ENCODE measurements around the gene KREMEN1. TPM values are rescaled to one million over a fixed set of nuclear protein-coding genes. Genes with fewer than 3 reads are reported as not detected.

The KREMEN1 gene
- total RNA-seq, 1 donor from 2014 or later = 102 TPM

DNA sequence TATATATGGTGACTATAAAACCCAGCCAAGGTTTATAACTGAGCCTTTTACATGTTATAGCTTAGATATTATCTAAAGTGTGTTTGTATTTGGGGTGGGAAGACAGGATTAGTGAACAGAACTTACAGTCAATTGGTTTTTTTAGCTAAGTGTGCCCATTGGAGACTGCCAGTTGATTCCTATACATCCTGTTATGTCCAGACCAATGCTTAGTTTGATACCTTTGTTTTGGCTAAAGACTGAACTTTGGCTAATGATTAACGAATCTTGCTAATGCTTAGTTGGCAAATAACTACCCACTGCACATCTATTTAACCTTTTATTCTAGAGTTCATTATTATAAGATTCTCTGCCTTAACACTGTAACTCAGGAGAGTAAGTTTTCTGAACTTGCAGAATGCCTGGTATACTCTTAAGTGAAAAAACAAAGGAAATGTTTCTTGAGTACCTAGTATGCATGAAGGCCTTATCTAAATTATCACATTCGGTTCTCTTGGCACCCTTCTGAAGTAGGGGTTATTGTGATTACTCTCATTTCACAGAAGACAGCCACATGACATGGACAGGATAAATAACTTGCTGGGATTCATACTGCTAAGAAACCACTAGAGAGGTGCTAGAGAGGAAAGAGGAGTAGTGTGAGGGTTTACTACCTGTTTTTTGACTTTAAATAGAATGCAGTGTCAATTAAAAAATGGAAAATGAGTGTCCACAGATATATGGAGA, 54.0 kb downstream of the KREMEN1 start:
- Histone ChIP-seq H3K27ac (replicated peaks) (no peak overlapping the region), H3K27me3 (ENCODE audit: low read depth) (no peaks in the 10 kb centered on the region), H3K4me3 (no peak overlapping the region), H3K9me3 (replicated peaks) (peaks cover 5% of the 10 kb centered on the region), H3K4me1 (peaks cover 26% of the 10 kb centered on the region), H3K36me3 (peaks cover 36% of the 10 kb centered on the region)
- TF ChIP-seq, protein P1, sequence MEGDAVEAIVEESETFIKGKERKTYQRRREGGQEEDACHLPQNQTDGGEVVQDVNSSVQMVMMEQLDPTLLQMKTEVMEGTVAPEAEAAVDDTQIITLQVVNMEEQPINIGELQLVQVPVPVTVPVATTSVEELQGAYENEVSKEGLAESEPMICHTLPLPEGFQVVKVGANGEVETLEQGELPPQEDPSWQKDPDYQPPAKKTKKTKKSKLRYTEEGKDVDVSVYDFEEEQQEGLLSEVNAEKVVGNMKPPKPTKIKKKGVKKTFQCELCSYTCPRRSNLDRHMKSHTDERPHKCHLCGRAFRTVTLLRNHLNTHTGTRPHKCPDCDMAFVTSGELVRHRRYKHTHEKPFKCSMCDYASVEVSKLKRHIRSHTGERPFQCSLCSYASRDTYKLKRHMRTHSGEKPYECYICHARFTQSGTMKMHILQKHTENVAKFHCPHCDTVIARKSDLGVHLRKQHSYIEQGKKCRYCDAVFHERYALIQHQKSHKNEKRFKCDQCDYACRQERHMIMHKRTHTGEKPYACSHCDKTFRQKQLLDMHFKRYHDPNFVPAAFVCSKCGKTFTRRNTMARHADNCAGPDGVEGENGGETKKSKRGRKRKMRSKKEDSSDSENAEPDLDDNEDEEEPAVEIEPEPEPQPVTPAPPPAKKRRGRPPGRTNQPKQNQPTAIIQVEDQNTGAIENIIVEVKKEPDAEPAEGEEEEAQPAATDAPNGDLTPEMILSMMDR (IDR thresholded peaks at IDR 0.05; ENCODE audit: borderline replicate concordance) = no peak
- intact Hi-C loops (cut with micrococcal nuclease) = no loop called here
- no peak for DNase-seq

DNA sequence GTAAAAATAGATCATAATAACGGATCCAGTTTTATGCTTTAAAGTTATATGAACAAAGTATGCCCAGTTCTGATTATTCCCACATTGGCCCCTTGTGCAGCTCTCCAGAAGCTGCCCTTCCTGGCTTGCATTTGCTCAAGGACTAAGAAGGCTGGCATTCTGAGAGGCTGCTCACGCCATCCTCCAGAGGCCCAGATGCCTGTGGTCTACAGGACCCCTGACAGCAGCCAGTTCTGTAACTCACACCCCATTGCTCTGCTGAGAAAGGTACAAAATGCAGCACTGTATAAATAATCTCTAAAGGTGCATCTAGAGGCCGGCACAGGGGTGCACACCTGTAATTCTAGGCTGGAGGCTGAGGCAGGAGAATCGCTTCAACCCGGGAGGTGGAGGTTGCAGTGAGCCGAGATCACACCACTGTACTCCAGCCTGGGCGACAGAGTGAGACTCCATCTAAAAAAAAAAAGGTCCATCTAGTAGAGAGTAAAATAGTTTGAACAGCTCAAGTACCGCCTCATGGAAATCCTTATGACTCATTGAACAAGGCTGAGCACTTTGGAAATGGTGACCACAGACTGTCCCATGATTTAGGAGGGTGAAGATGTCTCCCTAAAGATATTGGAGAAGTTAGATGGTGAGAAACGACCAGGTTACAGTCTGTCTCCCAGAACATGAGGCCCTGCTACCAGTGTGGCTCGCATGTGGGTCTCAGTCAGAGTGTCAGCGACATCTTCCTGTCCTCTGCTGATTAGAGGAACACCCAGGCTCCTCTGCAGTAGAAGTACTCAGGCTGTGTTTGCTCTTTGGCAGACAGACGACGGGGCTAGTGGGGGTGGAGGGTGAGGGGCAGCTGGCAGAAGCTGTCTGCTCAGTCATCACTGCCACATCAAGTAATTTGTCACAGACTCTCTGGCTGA, 56.3 kb downstream of the KREMEN1 start:
- DNase-seq = peak; percentile 39
- TF ChIP-seq, protein P1 (IDR thresholded peaks at IDR 0.05; ENCODE audit: borderline replicate concordance) = no peak
- Histone ChIP-seq H3K36me3 (peaks cover 37% of the 10 kb centered on the region), H3K27ac (replicated peaks) (peak overlapping the region; percentile 65), H3K4me3 (no peak overlapping the region), H3K27me3 (ENCODE audit: low read depth) (no peaks in the 10 kb centered on the region), H3K9me3 (replicated peaks) (no peaks in the 10 kb centered on the region), H3K4me1 (peaks cover 26% of the 10 kb centered on the region)
- intact Hi-C loops (cut with micrococcal nuclease) = no loop called here

DNA sequence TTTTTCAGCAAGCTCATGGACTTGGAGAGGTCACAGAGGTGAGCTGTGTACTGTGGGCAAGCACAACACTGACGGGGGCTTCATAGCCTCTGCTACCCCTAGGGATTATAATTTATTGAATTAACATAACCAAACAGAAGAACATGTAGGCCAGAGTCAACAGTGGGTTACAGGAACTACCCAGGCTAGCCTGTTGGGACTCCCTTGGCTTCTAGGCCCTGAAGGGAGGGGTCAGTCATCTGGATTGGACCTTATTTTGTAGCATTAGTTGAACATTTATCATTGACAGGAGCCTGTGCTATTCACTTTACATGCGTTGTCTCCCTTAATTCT, 56.9 kb downstream of the KREMEN1 start:
- peak overlapping the region; percentile 65 for H3K27ac ChIP-seq (replicated peaks)
- H3K9me3 ChIP-seq (replicated peaks) = no peaks in the 10 kb centered on the region
- TF ChIP-seq, protein P1 (IDR thresholded peaks at IDR 0.05; ENCODE audit: borderline replicate concordance) = no peak
- no peak overlapping the region for H3K4me3 ChIP-seq
- intact Hi-C loops (cut with micrococcal nuclease) = no loop called here
- H3K27me3 ChIP-seq (ENCODE audit: low read depth) = no peaks in the 10 kb centered on the region
- no peak for DNase-seq
- H3K4me1 ChIP-seq = peaks cover 26% of the 10 kb centered on the region
- peaks cover 34% of the 10 kb centered on the region for H3K36me3 ChIP-seq

DNA sequence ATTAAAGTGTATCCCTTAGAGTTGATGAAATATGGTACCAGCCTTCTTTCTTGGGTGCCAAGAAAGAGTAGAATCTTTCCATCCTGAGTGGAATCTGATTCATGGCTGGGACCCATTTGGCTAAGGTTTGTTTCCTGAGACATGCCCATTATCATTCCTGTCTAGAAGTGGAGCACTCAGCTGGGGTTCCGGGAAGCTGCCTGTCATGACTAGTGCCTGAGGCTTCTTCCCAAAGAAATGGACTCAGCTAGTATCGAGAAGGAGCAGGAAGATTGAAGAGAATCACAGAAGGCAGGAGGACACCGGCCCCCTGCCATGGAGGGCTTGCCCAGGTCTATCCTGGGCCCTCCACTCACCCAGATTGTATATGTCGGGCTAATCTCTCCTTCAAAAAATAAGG, 57.6 kb downstream of the KREMEN1 start:
- Histone ChIP-seq H3K4me3 (no peak overlapping the region), H3K27me3 (ENCODE audit: low read depth) (no peaks in the 10 kb centered on the region), H3K9me3 (replicated peaks) (no peaks in the 10 kb centered on the region), H3K4me1 (peaks cover 26% of the 10 kb centered on the region), H3K27ac (replicated peaks) (peak overlapping the region; percentile 65), H3K36me3 (peaks cover 33% of the 10 kb centered on the region)
- DNase-seq = no peak
- TF ChIP-seq, protein P1 (IDR thresholded peaks at IDR 0.05; ENCODE audit: borderline replicate concordance) = no peak
- intact Hi-C loops (cut with micrococcal nuclease) = no loop called here

DNA sequence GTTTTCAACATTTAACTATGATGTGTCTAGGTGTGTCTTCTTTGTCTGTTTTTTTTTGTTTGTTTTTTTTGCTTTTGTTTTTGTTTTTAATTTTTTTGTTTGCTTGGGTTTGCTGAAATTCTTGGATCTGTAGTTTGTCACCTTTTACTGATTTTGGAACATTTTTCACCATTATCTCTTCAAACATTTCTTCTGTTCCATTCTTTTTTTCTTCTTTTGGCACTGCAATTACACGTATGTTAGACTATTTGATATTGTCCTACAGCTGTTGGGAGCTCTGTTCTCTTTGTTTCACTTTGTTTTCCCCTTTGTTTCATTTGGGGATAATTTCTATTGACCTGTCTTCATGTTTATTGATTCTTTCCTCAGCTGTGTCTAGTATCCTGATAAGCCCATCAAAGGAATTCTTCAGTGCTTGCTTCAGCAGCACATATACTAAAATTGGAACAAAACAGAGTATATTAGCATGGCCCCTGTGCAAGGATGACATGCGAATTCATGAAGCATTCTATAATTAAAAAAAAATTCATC, 60.8 kb downstream of the KREMEN1 start:
- Histone ChIP-seq H3K36me3 (peaks cover 53% of the 10 kb centered on the region), H3K9me3 (replicated peaks) (no peaks in the 10 kb centered on the region)
- TF ChIP-seq, protein P1 (IDR thresholded peaks at IDR 0.05; ENCODE audit: borderline replicate concordance) = no peak

More for the DNA sequence above, 60.8 kb downstream of the KREMEN1 start:
- DNase-seq = no peak
- intact Hi-C loops (cut with micrococcal nuclease) = no loop called here
- Histone ChIP-seq H3K27me3 (ENCODE audit: low read depth) (no peaks in the 10 kb centered on the region), H3K4me3 (no peak overlapping the region), H3K27ac (replicated peaks) (no peak overlapping the region), H3K4me1 (peaks cover 19% of the 10 kb centered on the region)
